ENCODE data around the gene DNAH3. TPM values are rescaled to one million over a fixed set of nuclear protein-coding genes. Genes with fewer than 3 reads are reported as not detected.
"Not testable (repeated sequence)": the region's sequence is repeated elsewhere in the genome, so short reads cannot be mapped to it uniquely, and the experiment has no call there.

DNAH3 gene
- total RNA-seq, 1 experiment from 2014 or later: 0.57 TPM

DNA sequence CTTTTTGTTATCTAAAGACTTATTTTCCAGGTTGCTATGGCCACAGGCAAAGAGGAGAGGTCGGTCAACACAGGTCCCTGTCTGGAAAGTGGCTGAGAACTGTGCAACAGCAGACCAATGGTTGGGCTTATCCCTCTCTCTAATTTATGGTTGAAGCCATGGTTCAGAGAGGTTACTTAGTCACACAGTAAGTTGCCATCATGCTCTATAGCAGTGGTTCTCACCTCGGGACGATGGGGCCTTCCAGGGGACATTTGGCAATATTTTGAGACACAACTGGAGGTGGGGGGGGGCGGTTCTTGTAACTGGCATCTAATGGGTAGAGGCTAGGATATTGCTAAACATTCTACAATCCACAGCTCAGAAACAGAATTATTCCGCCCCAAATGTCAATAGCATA, 7.0 kb upstream of the DNAH3 start (continued):
- no peak for TF ChIP-seq TEAD1 (CRISPR knock-in tag; IDR thresholded peaks at IDR 0.05)

DNA sequence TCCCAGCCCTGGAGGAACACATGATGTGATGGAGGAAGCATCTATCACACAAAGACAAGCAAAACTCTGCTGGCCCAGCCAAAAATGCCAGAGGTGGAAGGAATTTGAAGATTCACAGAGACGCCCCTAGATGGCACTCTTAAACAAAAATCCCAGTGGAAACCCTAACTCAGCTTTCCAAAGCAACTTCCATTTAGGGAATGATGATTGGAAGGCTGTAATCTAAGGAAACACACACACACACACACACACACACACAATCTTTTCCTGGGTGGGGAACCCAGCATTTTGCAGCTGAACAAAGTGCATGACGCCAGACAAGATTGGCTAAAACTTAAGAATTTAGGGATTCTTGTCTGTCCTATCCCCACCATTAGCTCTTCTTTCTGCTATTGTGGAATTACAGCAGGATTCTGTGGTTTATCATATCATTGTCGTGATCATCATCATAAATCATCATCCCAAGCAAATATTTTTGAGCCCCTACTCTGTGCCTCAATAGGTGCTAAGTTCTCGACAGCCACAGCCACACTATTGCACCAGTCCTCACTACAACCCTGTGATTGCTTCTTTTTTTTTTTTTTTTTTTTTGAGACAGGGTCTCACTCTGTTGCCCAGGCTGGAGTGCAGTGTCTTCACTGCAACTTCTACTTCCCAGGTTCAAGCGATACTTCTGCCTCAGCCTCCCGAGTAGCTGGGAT, 6.3 kb upstream of the DNAH3 start:
- TF ChIP-seq RELA (CRISPR knock-in tag; IDR thresholded peaks at IDR 0.05; ENCODE audit: borderline replicate concordance) (no peak), NR2C2 (CRISPR knock-in tag; IDR thresholded peaks at IDR 0.05) (no peak), GABPB1 (CRISPR knock-in tag; IDR thresholded peaks at IDR 0.05) (0 out of 2 replicates have a peak, but pooled peaks have one; percentile 31), SMAD4 (CRISPR knock-in tag; IDR thresholded peaks at IDR 0.05) (no peak), ZNF121 (CRISPR knock-in tag; IDR thresholded peaks at IDR 0.05) (0 out of 2 replicates have a peak, but pooled peaks have one; percentile 37)
- TF ChIP-seq, protein P1, sequence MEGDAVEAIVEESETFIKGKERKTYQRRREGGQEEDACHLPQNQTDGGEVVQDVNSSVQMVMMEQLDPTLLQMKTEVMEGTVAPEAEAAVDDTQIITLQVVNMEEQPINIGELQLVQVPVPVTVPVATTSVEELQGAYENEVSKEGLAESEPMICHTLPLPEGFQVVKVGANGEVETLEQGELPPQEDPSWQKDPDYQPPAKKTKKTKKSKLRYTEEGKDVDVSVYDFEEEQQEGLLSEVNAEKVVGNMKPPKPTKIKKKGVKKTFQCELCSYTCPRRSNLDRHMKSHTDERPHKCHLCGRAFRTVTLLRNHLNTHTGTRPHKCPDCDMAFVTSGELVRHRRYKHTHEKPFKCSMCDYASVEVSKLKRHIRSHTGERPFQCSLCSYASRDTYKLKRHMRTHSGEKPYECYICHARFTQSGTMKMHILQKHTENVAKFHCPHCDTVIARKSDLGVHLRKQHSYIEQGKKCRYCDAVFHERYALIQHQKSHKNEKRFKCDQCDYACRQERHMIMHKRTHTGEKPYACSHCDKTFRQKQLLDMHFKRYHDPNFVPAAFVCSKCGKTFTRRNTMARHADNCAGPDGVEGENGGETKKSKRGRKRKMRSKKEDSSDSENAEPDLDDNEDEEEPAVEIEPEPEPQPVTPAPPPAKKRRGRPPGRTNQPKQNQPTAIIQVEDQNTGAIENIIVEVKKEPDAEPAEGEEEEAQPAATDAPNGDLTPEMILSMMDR (IDR thresholded peaks at IDR 0.05): peak; percentile 38; the same call in 1 of the 2 replicates
- TF ChIP-seq, protein P2, sequence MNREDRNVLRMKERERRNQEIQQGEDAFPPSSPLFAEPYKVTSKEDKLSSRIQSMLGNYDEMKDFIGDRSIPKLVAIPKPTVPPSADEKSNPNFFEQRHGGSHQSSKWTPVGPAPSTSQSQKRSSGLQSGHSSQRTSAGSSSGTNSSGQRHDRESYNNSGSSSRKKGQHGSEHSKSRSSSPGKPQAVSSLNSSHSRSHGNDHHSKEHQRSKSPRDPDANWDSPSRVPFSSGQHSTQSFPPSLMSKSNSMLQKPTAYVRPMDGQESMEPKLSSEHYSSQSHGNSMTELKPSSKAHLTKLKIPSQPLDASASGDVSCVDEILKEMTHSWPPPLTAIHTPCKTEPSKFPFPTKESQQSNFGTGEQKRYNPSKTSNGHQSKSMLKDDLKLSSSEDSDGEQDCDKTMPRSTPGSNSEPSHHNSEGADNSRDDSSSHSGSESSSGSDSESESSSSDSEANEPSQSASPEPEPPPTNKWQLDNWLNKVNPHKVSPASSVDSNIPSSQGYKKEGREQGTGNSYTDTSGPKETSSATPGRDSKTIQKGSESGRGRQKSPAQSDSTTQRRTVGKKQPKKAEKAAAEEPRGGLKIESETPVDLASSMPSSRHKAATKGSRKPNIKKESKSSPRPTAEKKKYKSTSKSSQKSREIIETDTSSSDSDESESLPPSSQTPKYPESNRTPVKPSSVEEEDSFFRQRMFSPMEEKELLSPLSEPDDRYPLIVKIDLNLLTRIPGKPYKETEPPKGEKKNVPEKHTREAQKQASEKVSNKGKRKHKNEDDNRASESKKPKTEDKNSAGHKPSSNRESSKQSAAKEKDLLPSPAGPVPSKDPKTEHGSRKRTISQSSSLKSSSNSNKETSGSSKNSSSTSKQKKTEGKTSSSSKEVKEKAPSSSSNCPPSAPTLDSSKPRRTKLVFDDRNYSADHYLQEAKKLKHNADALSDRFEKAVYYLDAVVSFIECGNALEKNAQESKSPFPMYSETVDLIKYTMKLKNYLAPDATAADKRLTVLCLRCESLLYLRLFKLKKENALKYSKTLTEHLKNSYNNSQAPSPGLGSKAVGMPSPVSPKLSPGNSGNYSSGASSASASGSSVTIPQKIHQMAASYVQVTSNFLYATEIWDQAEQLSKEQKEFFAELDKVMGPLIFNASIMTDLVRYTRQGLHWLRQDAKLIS (CRISPR knock-in tag; IDR thresholded peaks at IDR 0.05; ENCODE audit: borderline replicate concordance): no peak
- POLR2A ChIA-PET: interaction anchor here (0.6 to 0.7 kb wide), 3 partner anchors 33 to 146 kb away, joined by 3 to 4 read pairs (median 4); no protein-coding TSS in a partner anchor
- no peak overlapping the region; the same call in 1 of the 2 replicates for H3K27ac Mint-ChIP-seq
- H3K36me3 Mint-ChIP-seq: peaks cover 12% of the 10 kb centered on the region
- peaks cover 9% of the 10 kb centered on the region for H3K27me3 Mint-ChIP-seq (ENCODE audit: low read depth)
- H3K4me3 Mint-ChIP-seq: no peak overlapping the region
- DNase-seq (ENCODE audit: low spot score): peak; percentile 46
- peaks cover 9% of the 10 kb centered on the region for H3K9me3 Mint-ChIP-seq
- CTCF ChIA-PET: interaction anchor here (0.6 to 3.8 kb wide), 10 partner anchors 23 to 1162 kb away, joined by 3 to 122 read pairs (median 3); partner anchors contain the start of gene REXO5
- peak; percentile 7; the same call in 1 of the 2 replicates for ATAC-seq
- H3K4me1 Mint-ChIP-seq: peaks cover 20% of the 10 kb centered on the region

DNA sequence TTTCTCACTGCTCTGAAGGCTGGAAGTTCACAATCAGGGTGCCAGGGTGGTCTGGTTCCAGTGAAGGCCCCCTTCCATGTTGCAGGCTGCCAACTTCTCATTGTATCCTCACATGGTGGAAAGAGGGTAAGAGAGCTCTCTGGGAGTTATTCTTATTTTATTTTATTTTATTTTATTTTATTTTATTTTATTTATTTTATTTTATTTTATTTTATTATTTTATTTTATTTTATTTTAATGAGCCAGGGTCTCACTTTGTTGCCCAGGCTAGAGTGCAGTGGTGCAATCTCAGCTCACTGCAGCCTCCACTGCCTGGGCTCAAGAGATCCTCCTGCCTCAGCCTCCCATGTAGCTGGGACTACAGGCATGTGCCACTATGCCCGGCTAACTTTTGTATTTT, 5.4 kb upstream of the DNAH3 start:
- DNase-seq (ENCODE audit: low spot score); H3K36me3 Mint-ChIP-seq; POLR2A ChIA-PET; ATAC-seq; H3K9me3 Mint-ChIP-seq; H3K27ac Mint-ChIP-seq; H3K4me3 Mint-ChIP-seq: not testable (repeated sequence)
- peak; percentile 99 for TF ChIP-seq HMGA2 (CRISPR knock-in tag; IDR thresholded peaks at IDR 0.05)
- CTCF ChIA-PET: interaction anchor here (1.1 kb wide), 1 partner anchor 123 kb away, joined by 3 read pairs; no protein-coding TSS in a partner anchor
- H3K4me1 Mint-ChIP-seq: peaks cover 20% of the 10 kb centered on the region
- H3K27me3 Mint-ChIP-seq (ENCODE audit: low read depth): peaks cover 13% of the 10 kb centered on the region

GRCh38 chr16:21153124-21153729, 2.6 kb upstream of the DNAH3 start:
- not testable (repeated sequence) for DNase-seq (ENCODE audit: low spot score); ATAC-seq; H3K9me3 Mint-ChIP-seq; H3K36me3 Mint-ChIP-seq; H3K27ac Mint-ChIP-seq
- peaks cover 13% of the 10 kb centered on the region; the same call in 1 of the 2 replicates for H3K4me1 Mint-ChIP-seq
- peaks cover 16% of the 10 kb centered on the region for H3K27me3 Mint-ChIP-seq (ENCODE audit: low read depth)
- ChIA-PET CTCF (interaction anchor here (0.5 to 3.5 kb wide), 6 partner anchors 35 to 1168 kb away, joined by 3 to 21 read pairs (median 4); no protein-coding TSS in a partner anchor), POLR2A (interaction anchor here (0.6 kb wide), 1 partner anchor 1234 kb away, joined by 7 read pairs; no protein-coding TSS in a partner anchor)
- TF ChIP-seq NFYB (CRISPR knock-in tag; conservative IDR thresholded peaks at IDR 0.05; ENCODE audit: low read depth): peak; percentile 50; the same call in 1 of the 2 replicates
- H3K4me3 Mint-ChIP-seq: peak overlapping the region; percentile 45
